HG03520 (cell line): Measurements from ENCODE around the gene MRPL10.

Experiments
- ATAC-seq: cut with Tn5 transposase; IDR thresholded peaks from one replicate; pipeline ENCODE4 v1.9.1; 2021; ENCODE audit warnings: mild to moderate bottlenecking, moderate library complexity; ENCODE audit not compliant: unreplicated experiment

MRPL10 gene

GRCh38 chr17:47815106-47815918 lies 16.0 kb downstream of the MRPL10 start:
- no peak for ATAC-seq

GRCh38 chr17:47813512-47814031 lies 17.8 kb downstream of the MRPL10 start:
- no peak for ATAC-seq

- ATAC-seq: no peak
Observed at GRCh38 chr17:47813077-47813476, 18.3 kb downstream of the MRPL10 start.

DNA sequence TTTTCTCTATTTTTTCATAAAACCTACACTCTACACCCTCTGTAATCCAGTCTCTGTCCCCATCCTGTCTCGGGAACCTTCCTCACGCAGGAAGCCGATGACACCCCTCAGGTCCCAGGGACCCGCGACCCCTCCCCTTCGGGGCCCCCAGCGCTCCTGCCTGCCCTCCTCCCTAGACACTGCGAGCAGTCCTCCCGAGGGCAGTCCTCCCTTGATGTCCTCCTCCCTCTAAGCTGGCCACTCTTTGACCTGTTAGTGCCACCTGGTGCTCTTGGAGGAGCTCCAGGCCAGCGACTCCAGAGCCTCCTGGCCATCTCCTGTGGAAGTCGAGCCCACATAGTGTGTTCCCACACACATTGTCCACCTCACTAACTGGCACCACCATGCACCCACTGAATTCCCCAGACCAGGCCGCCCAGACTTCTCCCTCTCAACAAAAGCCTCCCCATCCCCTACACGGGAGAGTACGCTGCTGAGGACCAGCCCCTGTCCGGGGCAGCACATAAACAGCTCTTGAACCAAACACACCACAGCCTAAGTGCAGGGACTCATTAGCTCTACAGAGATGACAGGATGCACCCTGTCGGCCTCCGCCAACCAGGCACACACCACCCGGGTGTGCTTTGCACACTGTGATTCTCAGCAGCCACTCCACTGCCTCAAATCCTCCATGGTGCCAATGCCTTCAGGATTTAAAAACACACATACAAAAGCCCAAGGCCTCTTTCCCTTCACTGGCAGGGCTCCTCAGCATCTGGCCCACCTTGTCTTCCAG lies 19.0 kb downstream of the MRPL10 start:
- ATAC-seq: no peak

- no peak for ATAC-seq
Observed at GRCh38 chr17:47811709-47812108, 19.6 kb downstream of the MRPL10 start.

GRCh38 chr17:47810901-47811635 lies 20.3 kb downstream of the MRPL10 start:
- ATAC-seq: no peak

GRCh38 chr17:47810200-47810821 lies 21.0 kb downstream of the MRPL10 start:
- ATAC-seq: no peak

DNA sequence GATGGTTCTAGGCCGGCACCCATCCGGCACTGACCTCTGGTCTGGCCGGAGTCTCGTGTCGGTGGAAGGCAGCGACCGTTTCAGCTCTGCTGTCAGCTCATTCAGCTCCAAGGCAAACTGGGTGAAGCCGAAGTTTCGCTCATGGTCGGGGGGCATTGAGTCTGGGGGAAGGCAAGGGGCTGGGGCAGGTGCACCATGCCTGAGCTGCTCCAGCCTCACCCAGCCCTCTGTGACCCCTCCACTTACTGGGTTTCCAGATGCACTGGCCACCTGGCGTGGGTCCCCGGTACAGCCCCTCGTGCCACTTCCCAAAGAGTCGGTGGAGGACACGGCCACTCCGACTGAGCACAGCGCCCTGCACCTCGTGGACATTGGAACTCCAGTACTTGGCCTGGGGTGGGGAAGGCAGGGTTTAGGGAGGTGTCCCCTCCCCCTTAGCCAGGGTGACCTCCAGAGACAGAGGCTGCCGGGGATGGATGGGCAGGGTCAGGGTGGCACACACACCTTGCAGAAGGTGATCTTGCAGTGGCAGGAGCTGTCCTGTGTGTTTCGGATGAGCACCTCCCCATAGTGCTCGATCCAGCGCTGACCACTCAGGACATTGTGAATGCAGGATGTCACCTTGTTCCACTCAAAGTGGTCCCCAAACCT lies 22.4 kb downstream of the MRPL10 start:
- ATAC-seq: no peak

DNA sequence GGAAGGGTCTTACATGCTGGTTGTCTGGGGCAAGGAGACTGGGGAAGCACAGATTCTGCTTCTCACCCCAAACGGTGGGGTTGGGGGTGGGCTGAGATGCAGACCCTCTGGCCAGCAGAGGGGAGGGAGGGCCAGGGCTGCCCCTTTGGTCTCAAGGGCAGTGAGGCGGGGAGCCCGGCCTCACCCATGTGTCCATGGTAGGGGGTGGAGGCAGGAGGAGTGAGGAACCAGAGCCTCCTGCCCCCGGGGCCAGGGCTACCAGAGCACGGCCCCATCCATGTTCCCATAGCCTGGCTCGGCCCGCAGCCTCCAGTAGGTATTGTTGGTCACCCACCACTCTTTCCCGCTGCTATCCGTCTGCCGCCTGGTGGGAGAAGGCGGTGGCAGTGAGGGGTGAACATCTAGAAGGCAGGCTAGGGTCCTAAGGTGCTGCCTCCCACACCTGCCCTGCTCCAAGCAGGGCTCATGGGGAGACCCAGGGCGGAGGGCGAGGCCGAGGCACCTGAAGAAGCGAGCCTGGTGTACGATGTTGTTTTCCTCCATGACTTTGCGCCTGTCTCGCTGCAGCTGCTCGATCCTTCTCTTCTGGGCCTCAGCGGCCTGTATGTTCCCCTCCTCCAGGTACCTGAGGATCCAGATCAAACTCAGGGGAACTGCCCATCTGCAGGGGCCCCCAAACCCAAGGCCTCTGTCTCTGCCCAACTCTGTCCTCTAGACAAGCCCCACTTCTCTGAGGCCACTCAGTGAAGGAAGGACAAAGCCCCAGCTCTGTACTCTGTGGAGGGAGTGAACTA lies 23.1 kb downstream of the MRPL10 start:
- ATAC-seq: no peak

GRCh38 chr17:47807421-47807820 lies 23.9 kb downstream of the MRPL10 start:
- ATAC-seq: no peak

DNA sequence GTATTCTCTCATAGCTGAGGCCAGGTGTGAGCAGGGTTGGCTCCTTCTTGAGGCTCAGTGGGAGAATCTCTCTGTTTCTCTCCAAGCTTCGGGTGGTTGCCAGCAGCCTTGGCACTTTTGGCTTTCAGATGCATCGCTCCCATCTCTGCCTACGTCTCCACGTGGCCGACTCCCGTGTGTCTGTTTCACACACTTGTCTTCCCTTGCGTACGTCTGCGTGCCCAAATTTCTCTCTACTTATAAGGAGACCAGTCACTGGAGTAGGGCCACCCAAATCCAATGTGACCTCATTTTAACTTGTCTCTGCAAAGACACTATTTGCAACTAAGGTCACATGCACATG lies 24.5 kb downstream of the MRPL10 start:
- no peak for ATAC-seq

DNA sequence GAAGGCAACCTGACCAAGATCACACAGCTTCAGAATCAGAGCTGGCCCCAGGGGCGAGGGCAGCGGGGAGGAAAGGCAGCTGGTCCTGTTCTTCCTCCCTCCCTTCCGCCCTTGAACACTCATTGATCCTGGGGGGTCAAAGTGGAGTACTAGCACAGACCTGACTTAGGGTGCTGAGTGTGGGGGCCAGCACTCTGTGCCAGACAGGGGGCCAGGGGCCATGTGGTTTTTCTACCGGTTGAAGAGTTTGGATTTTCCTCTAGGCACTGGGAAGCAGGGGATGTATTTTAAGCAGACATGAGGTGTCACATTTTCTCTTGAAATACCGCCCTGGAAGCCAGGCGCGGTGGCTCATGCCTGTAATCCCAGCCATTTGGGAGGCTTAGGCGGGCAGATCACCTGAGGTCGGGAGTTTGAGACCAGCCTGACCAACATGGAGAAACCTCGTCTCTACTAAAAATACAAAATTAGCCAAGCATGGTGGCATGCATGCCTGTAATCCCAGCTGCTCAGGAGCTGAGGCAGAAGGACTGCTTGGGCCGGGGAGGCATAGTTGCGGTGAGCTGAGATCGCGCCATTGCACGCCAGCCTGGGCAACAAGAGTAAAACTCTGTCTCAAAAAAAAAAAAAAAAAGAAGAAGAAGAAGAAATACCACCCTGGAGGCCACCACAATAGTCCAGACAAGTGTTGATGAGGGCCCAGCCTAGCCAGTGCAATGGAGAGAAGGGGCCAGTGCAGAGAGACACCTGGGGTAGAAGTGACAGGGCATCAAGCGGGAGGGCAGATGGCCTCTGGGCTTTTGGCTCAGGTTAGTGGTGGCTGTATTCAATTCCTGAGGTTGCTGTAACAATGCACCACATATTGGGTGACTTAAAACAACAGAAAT lies 25.1 kb downstream of the MRPL10 start:
- ATAC-seq: no peak

GRCh38 chr17:47804461-47804860 lies 26.9 kb downstream of the MRPL10 start:
- no peak for ATAC-seq

DNA sequence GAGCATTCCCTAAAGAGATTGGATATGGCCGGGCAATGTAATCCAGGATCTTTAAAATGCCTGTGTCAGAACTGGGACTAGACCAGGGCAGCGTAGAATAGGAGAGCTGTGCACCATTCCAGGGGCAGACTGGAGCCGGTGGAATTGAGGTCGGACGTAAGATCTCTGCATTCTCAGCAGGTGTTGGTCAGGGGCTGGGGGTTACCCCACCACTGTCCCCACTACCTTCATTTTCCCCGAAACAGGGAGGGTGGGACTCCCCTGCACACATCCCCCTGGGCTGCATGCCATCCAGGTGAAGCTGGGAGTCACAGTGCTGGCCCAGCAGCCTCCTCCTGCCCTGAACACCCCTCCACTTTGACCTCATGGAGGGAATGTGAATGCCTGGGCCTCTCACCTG lies 27.6 kb downstream of the MRPL10 start:
- no peak for ATAC-seq

GRCh38 chr17:47803201-47803600 lies 28.1 kb downstream of the MRPL10 start:
- ATAC-seq: no peak

GRCh38 chr17:47802341-47803022 lies 28.9 kb downstream of the MRPL10 start:
- ATAC-seq: no peak

GRCh38 chr17:47801906-47802305 lies 29.4 kb downstream of the MRPL10 start:
- ATAC-seq: no peak

- ATAC-seq: no peak
Observed at GRCh38 chr17:47801176-47801765, 30.1 kb downstream of the MRPL10 start.
